ENCODE data around the gene PLCB1.

Gene PLCB1

DNA sequence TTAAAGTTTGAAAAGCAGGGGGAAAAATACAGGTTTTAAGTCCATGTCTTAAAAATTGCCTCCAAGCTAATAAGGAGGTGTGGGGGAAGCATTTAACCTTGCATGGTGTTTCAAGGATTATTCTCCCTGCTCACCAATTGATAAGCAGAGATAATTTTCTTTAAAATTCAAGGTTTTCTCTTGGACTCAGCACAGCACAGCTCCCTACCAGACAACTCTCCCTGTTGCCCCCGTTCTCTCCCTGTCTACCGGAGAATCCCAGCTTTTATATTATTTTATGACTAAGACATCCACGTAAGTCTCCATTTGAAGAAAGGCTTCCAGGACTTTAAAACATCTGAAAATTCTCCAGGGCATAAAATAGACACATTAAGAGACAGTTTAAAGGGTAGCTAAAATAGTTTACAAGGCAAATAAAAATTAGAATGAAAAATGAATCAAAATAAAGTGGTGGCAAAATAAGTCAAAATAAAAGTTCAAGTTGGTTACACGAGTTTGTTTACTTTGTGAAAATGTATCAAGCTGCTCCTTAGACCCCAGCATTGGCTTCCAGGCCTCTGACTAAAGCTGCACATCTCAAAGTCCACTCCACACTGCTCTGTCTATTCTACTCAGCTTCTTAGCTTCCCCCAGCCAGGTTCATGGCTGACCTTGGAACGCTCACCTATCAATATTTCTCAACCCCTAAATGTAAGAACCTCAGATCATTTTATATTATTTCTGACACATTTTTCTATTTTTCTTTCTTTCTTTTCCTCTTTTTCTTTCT, 748.2 kb downstream of the PLCB1 start:
- DNase-seq (ENCODE audit: low read depth): no peak

DNA sequence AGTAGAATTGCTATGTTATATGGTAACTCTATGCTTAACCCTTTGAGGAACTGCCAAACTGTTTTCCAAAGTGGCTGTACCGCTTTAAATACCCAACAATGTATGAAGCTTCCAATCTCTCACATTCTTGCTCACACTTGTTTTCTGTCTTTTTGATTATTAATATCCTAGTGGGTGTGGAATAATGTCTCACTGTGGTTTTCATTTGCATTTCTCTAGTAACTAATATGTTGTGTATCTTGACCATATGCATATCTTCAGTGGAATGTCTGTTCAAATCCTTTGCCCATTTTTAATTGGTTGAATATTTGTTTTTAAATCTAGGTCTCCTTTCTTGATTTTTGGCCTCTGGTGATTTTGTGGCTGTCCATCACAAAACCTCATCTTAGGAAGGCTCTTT, 759.0 kb downstream of the PLCB1 start:
- no peak for DNase-seq (ENCODE audit: low read depth)

DNA sequence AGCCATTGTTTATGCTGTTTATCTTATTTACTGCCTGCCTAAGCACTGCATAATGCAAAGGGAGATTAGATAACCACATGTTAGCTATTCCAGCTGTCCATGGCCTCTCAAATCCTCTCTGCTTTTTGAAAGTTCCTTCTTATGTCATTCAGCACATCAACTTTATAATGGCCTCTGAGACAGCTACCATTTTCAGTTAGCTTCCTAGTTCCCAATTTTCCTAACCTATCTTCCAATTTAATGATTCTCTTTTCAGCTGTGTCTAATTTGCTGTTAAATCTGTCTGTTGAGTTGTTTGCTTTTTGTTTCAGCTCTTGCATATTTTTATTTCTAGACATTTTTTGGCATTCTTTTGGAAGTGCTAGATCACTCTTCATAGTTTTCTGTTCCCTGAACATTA, 763.4 kb downstream of the PLCB1 start:
- DNase-seq (ENCODE audit: low read depth): no peak

DNA sequence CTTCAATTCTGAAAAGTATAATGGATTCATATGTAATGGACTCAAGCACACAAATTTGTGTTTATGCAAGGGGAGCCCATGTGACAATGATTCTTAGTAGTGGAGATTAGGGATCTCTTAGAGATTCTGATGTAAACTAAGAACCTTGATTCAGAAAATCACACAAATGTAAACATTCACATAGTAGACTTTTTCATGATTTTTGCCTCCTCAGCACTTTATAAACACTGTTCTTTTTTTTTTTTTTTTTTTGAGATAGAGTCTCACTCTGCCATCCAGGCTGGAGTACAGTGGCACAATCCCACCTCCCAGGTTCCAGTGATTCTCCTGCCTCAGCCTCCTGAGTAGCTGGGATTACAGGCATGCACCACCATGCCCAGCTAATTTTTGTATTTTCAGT, 766.8 kb downstream of the PLCB1 start:
- DNase-seq (ENCODE audit: low read depth): no peak

DNA sequence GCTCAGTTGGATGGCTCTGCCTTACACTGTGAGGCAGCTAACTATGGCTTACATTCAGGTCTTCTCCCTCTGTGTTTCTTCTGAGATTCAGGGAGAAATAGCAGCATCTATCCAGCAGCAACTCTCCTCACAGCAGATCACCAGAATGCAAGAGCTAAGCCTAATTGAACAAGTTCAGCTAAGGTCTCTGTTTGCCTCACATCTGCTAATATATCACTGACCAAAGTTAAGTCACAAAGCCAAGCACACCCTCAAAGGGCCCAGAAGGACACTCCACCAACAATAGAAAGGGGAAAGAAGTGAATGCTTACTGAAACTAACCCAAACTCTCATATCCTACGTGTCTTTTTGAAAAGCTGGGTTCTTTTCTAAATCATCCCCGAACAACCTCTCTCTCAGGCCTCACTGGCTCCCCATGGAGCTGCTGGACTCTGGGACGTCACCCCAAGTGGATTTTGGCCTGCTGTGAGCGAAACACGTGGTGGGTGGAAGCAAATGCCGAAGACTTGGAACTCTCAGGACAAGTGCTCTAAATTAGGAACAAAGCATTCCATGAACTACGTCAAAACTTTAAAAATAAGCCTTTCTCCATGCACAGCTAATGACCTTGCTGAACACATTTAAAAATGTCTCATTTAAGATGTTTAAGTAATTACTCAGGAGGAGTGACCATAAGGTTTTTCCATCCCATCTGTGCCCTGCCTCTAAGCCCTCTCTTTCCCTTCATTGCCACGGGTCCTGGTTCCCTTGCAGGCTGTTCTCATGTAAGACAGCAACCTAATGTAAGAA, 769.4 kb downstream of the PLCB1 start:
- peak; percentile 81 for DNase-seq (ENCODE audit: low read depth)

DNA sequence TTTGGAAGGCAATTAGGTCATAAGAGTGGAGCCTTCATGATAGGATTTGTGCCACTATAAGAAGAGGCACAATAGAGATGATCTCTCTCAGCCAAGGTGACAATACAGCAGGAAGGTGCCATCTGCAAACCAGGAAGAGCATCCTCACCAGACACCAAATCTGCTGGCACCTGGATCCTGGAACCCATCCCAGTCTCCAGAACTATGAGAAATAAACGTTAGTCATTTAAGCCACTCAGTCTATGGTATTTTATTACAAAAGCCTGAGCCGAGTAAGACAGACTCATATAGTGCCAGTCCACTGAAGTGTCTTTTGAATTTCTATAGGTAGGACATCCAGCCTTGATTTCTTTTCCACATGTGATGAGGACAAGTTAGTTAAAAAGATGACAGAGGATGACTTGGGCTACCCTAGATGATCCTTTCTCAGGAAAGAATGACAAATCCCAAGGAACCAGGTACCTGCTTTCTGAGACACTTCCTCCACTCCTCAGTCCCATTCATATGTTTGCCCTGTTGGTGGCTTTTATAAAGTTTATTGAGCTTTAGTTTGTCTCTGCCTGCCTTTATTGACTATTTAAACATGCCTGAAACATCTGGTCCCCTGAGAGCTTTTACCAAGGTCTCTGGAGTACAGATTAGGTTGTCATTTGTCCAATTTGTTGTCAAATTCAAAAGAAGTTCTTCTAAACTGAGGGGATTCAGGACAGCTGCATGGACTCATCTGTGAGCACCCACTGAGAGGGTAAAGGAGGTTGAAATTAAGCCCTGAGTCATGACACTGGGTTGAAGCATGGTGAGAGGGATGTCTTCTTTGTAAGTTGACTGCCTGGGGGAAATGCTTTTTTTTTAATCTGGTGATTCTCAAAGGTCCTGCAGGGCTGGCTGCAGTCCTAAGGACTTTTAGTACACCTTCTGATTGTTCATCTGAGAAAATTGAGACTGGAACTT, 771.9 kb downstream of the PLCB1 start:
- DNase-seq (ENCODE audit: low read depth): peak; percentile 39

DNA sequence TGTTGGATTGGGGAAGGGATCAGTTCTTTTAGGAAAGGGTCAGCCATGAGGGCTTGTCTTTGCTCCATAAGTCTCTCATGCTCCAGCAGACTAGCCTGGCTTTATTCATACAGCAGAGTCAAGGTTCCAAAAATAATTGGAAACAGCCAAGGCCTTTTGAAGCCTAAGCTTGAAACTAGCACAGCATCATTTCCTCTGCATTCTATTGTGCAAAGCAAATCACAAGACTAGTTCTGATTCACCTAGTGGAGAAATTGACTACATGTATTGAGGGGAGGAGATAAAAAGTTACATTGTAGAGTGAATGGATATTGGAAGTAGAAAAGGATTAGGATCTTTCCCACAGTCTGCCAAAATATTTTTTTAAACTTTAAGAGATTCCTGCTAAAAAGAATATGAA, 777.5 kb downstream of the PLCB1 start:
- DNase-seq (ENCODE audit: low read depth): no peak

DNA sequence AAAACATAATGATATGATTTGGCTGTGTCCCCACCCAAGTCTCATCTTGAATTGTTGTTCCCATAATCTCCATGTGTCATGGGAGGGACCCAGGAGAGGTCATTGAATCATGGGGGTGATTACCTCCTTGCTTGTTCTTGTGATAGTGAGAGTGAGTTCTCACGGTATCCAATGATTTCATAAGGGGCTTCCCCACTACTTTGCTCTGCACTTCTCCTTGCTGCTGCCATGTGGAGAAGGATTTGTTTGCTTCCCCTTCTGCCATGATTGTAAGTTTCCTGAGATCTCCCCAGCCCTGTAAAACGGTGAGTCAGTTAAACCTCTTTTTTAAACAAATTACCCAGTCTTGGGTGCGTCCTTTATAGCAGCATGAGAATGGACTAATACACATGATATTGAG, 780.0 kb downstream of the PLCB1 start:
- DNase-seq (ENCODE audit: low read depth): no peak

DNA sequence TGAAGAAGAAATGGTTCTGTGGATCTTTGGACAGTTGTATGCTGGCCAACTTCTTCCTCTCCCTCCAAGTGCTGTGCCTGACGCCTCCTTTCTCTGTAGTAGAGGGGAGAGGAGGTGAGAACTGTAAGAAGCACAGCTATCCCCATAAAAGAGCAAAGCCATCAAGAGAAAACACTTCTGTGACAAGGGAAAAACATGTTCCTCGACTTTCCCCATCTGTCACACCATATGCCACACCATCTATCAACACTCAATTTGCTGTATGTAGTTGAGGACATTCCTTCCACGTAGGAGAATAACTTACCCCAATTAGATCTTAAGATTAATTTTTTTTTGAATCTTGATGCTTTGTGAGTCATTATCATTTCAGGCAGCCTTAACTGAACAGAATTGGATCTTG, 780.7 kb downstream of the PLCB1 start:
- DNase-seq (ENCODE audit: low read depth): no peak

DNA sequence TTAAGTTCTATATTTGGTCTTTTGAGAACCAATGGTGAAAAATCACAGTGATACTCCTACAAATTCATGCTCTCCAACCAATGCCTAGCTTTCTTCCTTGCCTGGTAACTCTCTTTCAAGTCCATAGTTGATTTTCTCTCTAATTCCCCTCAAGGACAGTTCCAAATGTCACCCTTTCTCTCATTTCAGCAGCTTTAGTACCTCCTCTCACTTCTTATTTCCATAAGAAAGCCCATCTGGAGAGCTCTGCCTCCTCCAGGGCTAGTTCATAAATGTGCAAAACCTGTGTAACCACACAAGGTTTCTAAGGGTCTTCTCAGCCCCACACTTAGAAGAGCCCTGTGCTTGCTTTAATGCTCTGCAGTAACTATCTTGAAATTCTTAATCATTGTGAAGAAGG, 781.4 kb downstream of the PLCB1 start:
- DNase-seq (ENCODE audit: low read depth): no peak

DNA sequence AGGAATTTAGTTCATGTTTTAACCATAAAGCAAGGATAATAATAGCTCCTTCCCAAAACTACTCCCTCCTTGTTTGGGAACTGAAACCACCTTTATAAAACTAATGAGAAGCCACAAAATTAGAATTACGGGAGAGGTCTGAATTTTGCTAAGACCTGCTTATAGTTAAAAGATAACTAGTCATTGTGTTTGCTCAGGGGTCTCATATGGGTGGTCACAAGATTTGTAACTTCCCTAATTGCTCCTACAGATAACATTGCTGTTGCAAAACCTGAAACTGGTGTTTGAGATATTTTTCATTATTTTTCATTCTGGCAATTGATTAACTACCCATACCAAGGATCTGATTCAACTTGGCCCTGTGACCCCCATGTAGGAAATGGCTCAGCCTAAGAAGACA, 782.4 kb downstream of the PLCB1 start:
- DNase-seq (ENCODE audit: low read depth): no peak

DNA sequence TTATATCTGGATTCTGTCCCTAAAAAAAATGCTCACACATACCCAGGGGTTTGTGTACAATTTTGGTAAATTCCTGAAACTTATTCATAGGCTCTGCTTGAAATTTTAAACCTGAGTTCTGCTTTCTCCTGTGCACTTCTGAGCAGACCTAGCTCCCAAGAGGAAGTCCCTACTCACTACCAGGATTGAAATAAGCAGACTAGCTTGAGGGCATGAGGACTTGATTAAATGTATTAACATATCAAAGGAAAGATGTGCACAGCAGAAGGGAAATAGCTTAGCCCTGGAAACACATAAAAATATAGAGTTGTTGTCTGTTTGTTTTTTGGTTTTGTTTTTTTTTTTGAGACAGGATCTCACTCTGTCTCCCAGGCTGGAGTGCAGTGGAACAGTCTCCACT, 785.0 kb downstream of the PLCB1 start:
- DNase-seq (ENCODE audit: low read depth): no peak

DNA sequence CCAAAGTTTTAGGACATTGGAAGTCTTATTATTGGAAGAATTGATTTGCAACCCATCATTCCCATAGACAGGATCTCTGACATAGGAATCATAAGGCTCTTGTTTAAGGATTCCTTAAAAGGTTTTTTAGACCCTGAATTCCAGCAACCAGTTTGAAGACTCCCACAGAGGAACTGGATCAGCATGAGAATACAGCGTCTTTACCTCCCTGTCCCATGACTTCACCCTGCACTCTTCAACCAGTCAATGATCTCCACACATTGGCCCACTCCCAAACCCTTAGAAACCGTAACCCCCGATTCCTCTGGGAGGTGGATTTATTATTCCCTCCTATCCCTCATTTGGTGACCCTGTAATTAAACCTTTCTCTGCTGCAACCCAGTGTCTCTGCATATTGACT, 786.1 kb downstream of the PLCB1 start:
- DNase-seq (ENCODE audit: low read depth): no peak

DNA sequence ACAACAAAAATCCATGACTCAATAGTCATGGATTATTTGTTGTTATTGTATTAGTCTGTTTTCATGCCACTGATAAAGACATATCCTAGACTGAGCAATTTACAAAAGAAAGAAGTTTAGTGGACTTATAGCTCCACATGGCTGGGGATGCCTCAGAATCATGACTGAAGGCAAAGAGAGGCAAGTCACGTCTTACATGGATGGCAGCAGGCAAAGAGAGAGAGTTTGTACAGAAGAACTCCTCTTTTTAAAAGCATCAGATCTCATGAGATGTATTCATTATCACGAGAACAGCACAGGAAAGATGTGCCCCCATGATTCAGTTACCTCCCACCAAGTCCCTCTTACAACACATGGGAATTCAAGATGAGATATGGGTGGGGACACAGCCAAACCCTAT, 792.5 kb downstream of the PLCB1 start:
- DNase-seq (ENCODE audit: low read depth): no peak

DNA sequence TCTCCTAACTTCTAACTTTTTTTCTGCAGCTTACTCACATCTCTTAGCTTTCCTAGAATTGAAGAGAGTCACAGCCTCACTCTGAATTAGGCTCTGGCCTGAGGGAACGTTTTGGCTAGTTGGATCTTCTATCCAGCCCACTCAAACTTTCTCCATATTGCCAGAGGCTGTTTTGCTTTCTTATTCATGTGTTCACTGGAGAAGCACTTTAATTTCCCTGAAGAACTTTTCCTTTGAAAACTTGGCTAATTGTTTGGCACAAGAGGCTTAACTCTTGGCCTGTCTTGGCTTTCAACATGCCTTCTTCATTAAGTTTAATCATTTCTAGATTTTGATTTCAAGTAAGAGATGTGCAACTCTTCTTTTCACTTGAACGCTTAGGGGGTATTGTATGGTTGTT, 798.7 kb downstream of the PLCB1 start:
- DNase-seq (ENCODE audit: low read depth): peak; percentile 75

DNA sequence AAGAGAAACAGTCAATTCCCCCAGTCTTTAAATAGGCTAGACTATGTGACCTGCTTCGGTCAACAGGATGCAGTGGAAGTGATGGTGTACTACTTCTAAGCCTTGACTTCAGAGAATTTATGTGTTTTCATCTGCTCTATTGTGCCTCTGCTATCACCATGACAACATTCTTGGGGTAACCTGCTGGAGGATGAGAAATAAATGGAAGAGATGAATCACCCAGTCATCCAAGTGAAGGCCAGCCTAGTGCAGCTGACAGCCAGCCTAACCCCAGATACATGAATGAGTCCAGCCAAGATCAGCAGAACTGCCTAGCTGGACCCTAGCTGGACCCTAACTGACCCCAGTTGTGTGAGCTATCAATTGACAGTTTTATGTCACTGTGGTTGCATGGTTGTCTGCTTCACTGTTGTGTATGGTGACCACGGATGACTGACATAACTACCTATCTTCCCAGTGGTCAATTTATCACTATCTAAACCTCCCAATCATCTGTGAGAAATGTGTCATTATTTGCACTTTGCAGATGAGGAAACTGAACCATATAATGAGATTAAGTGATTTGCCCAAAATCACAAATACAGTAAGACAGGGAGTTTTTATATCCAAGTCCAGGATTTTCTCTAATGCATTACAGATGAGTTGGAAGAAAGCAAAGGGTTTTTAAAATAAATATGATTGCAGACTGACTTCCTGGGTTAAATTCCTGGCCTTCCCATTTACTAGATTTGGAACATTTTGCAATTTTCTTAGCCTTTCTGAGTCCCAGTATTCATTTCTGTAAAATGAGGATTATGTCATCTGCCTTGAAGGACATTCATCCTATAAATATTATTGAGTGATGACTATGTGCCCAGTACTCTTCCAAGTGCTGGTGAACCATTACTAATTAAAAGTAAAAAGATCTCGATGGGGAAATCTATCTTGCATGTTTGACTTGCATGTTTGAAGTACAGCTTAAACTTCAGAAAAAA, 800.4 kb downstream of the PLCB1 start:
- DNase-seq (ENCODE audit: low read depth): peak; percentile 95

DNA sequence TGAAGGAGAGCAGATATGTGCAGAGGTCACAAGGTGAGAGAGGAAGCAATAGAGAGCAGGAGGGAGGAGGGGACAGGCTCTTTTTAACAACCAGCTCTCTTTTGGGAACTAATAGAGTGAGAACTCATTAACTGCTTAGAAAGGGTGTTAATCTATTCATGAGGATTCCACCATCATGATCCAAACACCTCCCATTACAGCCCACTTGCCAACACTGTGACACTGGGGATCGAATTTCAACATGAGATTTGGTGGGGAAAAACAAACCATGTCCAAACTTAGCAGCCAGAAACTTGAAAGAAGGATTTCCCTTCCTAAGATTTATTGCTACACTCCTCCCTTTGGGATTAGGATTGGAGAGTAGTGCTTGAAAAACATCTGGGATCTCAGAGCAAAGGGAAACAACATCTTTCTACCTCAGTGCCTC, 801.3 kb downstream of the PLCB1 start:
- peak; percentile 41 for DNase-seq (ENCODE audit: low read depth)

DNA sequence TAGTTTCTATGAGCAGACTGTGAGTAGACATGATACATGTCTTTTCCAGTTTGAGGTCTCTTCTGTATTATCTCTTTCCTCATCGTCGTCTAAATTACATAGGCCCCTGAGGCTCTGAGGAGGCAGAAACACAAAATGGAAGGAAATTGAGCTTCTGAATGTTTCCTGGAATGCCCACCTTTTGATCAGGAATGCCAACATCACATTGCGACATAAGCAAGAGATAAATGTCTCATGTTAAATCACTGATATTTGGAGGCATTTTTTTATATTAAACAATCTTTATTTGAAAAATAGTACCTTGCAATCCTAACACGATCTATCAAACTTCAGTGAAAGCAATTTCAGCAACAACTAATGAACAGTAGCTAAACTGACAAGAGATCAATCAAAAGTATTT, 802.3 kb downstream of the PLCB1 start:
- DNase-seq (ENCODE audit: low read depth): no peak
